K562 (cell line): ENCODE data around the gene ABCA4. TPM values are rescaled to one million over a fixed set of nuclear protein-coding genes. Genes with fewer than 3 reads are reported as not detected.

ENCODE experiments used
- ATAC-seq: fragments of 200-7000 bp; cut with Tn5 transposase; 3 replicates; pipeline ENCODE4 v1.9.1; 2020; ENCODE audit warnings: moderate library complexity
- BruUV-seq: library from RNA; stranded (reverse); fragments of 400-500 nt; replicated peaks from 2 replicates; lab custom pipeline; 2021; lab: Mats Ljungman, UMichigan
- CTCF ChIA-PET: fragments of 300-600 bp; formaldehyde crosslinking; extraction: SDS; loops from one replicate; lab custom pipeline; 2021; ENCODE audit warnings: low intra/inter-chr PET ratio; lab: Yijun Ruan, JAX
- POLR2A ChIA-PET: fragments of 300-600, 350-650 bp; sonication (Branson Sonifier 250); formaldehyde crosslinking; extraction: SDS; loops from one replicate; lab custom pipeline; 2021; ENCODE audit warnings: antibody characterized with exemption, inconsistent platforms; lab: Yijun Ruan, JAX
- DNase-seq, 4 experiments: peaks; one replicate each; pipeline versions ENCODE4 v3.0.0 to v3.0.0-alpha.2; 2011 to 2018; ENCODE audit warnings: low spot score in 3 of 4, mixed read lengths in 3 of 4; ENCODE audit errors: extremely low read depth in 1 of 4
- FAIRE-seq: peaks from 2 replicates; lab custom pipeline; 2011; peaks lifted over from hg19 to GRCh38; lab: Jason Lieb, UNC
- H2AFZ ChIP-seq: 2 replicates; pipeline ENCODE4 v1.6.0; 2011; ENCODE audit warnings: low read depth, low read length, control low read depth, inconsistent platforms
- H3K27ac ChIP-seq: fragments of 200-600 bp; 3 replicates; pipeline ENCODE4 v1.8.0; 2011; ENCODE audit warnings: low read depth, mild to moderate bottlenecking, control low read depth, inconsistent platforms, low read length, moderate library complexity, mixed read lengths; ENCODE audit errors: extremely low read depth
- H3K27me3 ChIP-seq, 2 experiments: fragments of 300-600 bp in 1 of 2; 2 replicates in 1 of 2; 3 replicates in 1 of 2; pipeline versions ENCODE4 v1.6.0 to v1.8.0; 2011; ENCODE audit warnings: inconsistent platforms in 2 of 2, low read length in 2 of 2, mild to moderate bottlenecking in 1 of 2, mixed read lengths in 1 of 2, moderate library complexity in 1 of 2; ENCODE audit not compliant: control insufficient read depth in 2 of 2, insufficient read depth in 2 of 2
- H3K36me3 ChIP-seq: fragments of 300-600 bp; 3 replicates; pipeline ENCODE4 v1.8.0; 2011; ENCODE audit warnings: mild to moderate bottlenecking, low read length, inconsistent platforms; ENCODE audit not compliant: control insufficient read depth, insufficient read depth
- H3K4me1 ChIP-seq, 2 experiments: fragments of 200-600 bp in 1 of 2; replicated peaks in 1 of 2; 2 replicates in 1 of 2; 3 replicates in 1 of 2; pipeline versions ENCODE4 v1.5.1 to v1.8.0; 2011; ENCODE audit warnings: inconsistent platforms in 2 of 2, low read length in 2 of 2, mild to moderate bottlenecking in 1 of 2, mixed read lengths in 1 of 2, moderate library complexity in 1 of 2; ENCODE audit not compliant: control insufficient read depth in 2 of 2, insufficient read depth in 2 of 2
- H3K4me2 ChIP-seq: 2 replicates; pipeline ENCODE4 v1.6.1; 2011; ENCODE audit warnings: low read length, control low read depth, inconsistent platforms, mixed read lengths; ENCODE audit not compliant: insufficient read depth
- H3K4me3 ChIP-seq: fragments of 200-600 bp; sonication (generic), shearing (Covaris generic); 2 replicates; pipeline ENCODE4 v1.5.1; 2016; ENCODE audit warnings: control low read depth, inconsistent platforms
- H3K79me2 ChIP-seq: fragments of 200-600 bp; 3 replicates; pipeline ENCODE4 v1.8.0; 2011; ENCODE audit warnings: low read length, inconsistent platforms; ENCODE audit not compliant: control insufficient read depth, insufficient read depth
- H3K9ac ChIP-seq, 2 experiments: 2 replicates each; pipeline versions ENCODE4 v1.6.0 to v1.6.1; 2011; ENCODE audit warnings: low read depth in 2 of 2, low read length in 2 of 2, control low read depth in 1 of 2, inconsistent platforms in 1 of 2, mild to moderate bottlenecking in 1 of 2, mixed read lengths in 1 of 2; ENCODE audit not compliant: insufficient read depth in 1 of 2
- H3K9me1 ChIP-seq: one replicate; pipeline ENCODE4 v1.6.0; 2011; ENCODE audit warnings: inconsistent platforms, mild to moderate bottlenecking, low read length, moderate library complexity; ENCODE audit not compliant: control insufficient read depth, insufficient read depth
- H3K9me3 ChIP-seq: replicated peaks from 2 replicates; pipeline ENCODE4 v1.5.1; 2011; ENCODE audit warnings: low read depth, low read length, inconsistent platforms; ENCODE audit not compliant: control insufficient read depth, insufficient read depth
- H4K20me1 ChIP-seq: replicated peaks from 2 replicates; pipeline ENCODE4 v1.6.1; 2011; ENCODE audit warnings: low read length, inconsistent platforms, mixed read lengths; ENCODE audit not compliant: control insufficient read depth, insufficient read depth
- HES1 ChIP-seq: fragments of 450-650 bp; IDR thresholded peaks from 2 replicates; pipeline ENCODE4 v1.6.1; 2016; ENCODE audit warnings: low read depth, mild to moderate bottlenecking, moderate library complexity
- IRF1 ChIP-seq: sonication (generic); formaldehyde crosslinking; IDR thresholded peaks from 2 replicates; pipeline ENCODE4 v1.8.0; 2022; ENCODE audit warnings: missing genetic modification reagents, mild to moderate bottlenecking, borderline replicate concordance
- NONO ChIP-seq, 2 experiments: fragments of 200-400 bp in 1 of 2; fragments of 450-650 bp in 1 of 2; formaldehyde crosslinking in 1 of 2; IDR thresholded peaks; 2 replicates each; pipeline ENCODE4 v1.6.1; 2017; ENCODE audit warnings: low read depth in 2 of 2, mild to moderate bottlenecking in 2 of 2, moderate library complexity in 2 of 2, low read length in 1 of 2
- SIRT6 ChIP-seq: IDR thresholded peaks from one replicate; pipeline ENCODE4 v1.6.1; 2012; ENCODE audit warnings: low read depth, mild to moderate bottlenecking, control low read depth, inconsistent platforms, low read length, moderate library complexity
- ZNF280A ChIP-seq: fragments of 450-650 bp; IDR thresholded peaks from 2 replicates; pipeline ENCODE4 v1.6.1; 2018; ENCODE audit warnings: mild to moderate bottlenecking, low read depth; ENCODE audit not compliant: partially characterized antibody
- WGBS: fragments of 100-300 bp; shearing (Covaris generic); methylation state at CpG from one replicate; pipeline ENCODE4 v1.1.6; 2016; ENCODE audit warnings: low coverage, mixed read lengths; ENCODE audit not compliant: insufficient coverage; ENCODE audit errors: missing lambda C conversion rate; 5-methylcytosine and 5-hydroxymethylcytosine counted together
- in situ Hi-C: fragments of 300-500 bp; cut with MboI; formaldehyde crosslinking; loops from 4 replicates; pipeline ENCODE4 v1.15.0; 2018; ENCODE audit warnings: inconsistent platforms, mixed read lengths
- intact Hi-C: fragments of 100-400 bp; cut with micrococcal nuclease; formaldehyde crosslinking; loops from 2 replicates; pipeline ENCODE4 v1.14.2; 2022
- polyA plus RNA-seq, 8 experiments: library from polyadenylated mRNA; depleted of rRNA in 4 of 8; stranded (reverse) in 5 of 8; unstranded in 3 of 8; fragments of >200 nt; fragmentation: Nextera tagmentation in 2 of 8; fragmentation: Illumina TruSeq in 1 of 8; extraction: Ambion mirVana in 2 of 8; extraction: Trizol in 1 of 8; gene quantifications; 2 replicates each; pipeline versions ENCODE4 v1.2.1 to v1.2.3, GENCODE V29; 2011 to 2014; ENCODE audit warnings: inconsistent platforms in 1 of 8, missing spikeins in 1 of 8
- total RNA-seq, 7 experiments: library from RNA; depleted of rRNA in 6 of 7; stranded (reverse); fragments of >200 nt in 6 of 7; fragmentation: Illumina TruSeq in 2 of 7; extraction: Trizol in 2 of 7; gene quantifications; 2 replicates each; pipeline versions ENCODE4 v1.2.1 to v1.2.3, GENCODE V29; 2011 to 2021; ENCODE audit warnings: low replicate concordance in 1 of 7

ABCA4 gene
- total and polyA plus RNA-seq, 9 of the 15 experiments (the other 6 are each of a cell fraction or from before 2014, with no cell fraction given), result 0.01 to 0.04 TPM; not detected in 7

GRCh38 chr1:94038511-94038910 lies 82.4 kb downstream of the ABCA4 start (continued):
- TF ChIP-seq ZNF280A (no peak), IRF1 (CRISPR knock-in tag) (no peak), HES1 (no peak)

GRCh38 chr1:94037392-94038229 lies 83.3 kb downstream of the ABCA4 start:
- TF ChIP-seq SIRT6, result no peak
- no peak for TF ChIP-seq NONO (IDR thresholded peaks at IDR 0.05; ENCODE audit: low read depth in 2 of 2, low read length in 1 of 2)
- DNase-seq (no peak), FAIRE-seq (no peak), ATAC-seq (no peak)
- WGBS, result 6% methylated on average over 9 of the region's 9 CpGs
- Histone ChIP-seq H3K9me3 (no peaks in the 10 kb centered on the region), H3K9ac (no peak overlapping the region), H3K4me3 (no peak overlapping the region), H3K4me1 (no peaks in the 10 kb centered on the region), H4K20me1 (no peaks in the 10 kb centered on the region; the same call in 1 of the 2 replicates), H3K79me2 (no peaks in the 10 kb centered on the region), H3K4me2 (no peak overlapping the region), H3K9me1 (no peaks in the 10 kb centered on the region), H2AFZ (no peak overlapping the region), H3K27me3 (peaks cover 7 to 37% of the 10 kb centered on the region in 2 experiments; a peak in 4 of 5 replicates), H3K36me3 (no peaks in the 10 kb centered on the region), H3K27ac (no peak overlapping the region)
- POLR2A ChIA-PET, result interaction anchor here (0.6 kb wide), 1 partner anchor 21 kb away, joined by 3 read pairs; no protein-coding TSS in a partner anchor
- CTCF ChIA-PET, result interaction anchor here (0.6 kb wide), 1 partner anchor 298 kb away, joined by 3 read pairs; no protein-coding TSS in a partner anchor
- in situ Hi-C loops, result no loop called here
- intact Hi-C loops, result loop anchor here (5.0 kb wide), 1 partner anchor 425 kb away; no protein-coding TSS in a partner anchor
- BruUV-seq, result no TSS peak
